ENCODE data around the gene NBR1.
"Not testable (repeated sequence)": the region's sequence is repeated elsewhere in the genome, so short reads cannot be mapped to it uniquely, and the experiment has no call there.

DNA sequence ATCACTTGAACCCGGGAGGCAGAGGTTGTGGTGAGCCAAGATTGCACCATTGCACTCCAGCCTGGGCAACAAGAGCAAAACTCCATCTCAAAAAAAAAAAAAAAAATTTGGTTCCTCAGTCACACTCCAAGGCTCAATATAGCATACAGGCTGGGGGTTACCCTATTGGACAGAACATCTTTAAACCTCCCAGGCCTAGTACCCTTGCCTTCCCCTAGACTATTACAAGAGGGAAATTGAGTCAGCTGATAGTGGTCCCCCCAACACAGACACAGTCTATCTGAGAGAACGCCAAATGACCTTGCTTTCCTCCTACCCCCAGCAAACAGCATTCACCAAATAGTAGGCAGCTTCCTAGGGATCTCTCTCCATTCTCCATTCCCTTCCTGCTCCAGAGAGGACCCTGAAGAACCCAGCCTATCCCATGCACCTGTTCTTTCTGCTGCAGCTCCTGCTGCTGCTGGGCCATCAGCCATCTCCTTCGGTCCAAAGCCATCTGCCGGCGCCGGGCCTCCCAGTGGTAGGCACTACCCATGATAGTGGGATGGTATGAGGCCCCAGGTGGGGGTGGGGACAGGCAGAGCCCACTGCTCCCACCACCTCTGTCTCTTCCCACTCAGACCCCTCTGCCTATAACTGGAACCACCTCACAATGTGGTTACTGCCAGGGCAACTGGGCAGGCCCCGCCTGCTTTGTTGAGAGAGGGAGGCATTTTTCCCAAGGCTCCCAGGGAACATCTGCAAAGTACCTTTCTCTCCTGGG lies 57.2 kb downstream of the NBR1 start, which contains the start of gene CCDC200:
- TF ChIP-seq POLR2AphosphoS5 (IDR thresholded peaks at IDR 0.05; ENCODE audit: insufficient read depth in 1 of 2, low read depth in 1 of 2); POLR2A (IDR thresholded peaks at IDR 0.05): not testable (repeated sequence)
- TF ChIP-seq, protein P1, sequence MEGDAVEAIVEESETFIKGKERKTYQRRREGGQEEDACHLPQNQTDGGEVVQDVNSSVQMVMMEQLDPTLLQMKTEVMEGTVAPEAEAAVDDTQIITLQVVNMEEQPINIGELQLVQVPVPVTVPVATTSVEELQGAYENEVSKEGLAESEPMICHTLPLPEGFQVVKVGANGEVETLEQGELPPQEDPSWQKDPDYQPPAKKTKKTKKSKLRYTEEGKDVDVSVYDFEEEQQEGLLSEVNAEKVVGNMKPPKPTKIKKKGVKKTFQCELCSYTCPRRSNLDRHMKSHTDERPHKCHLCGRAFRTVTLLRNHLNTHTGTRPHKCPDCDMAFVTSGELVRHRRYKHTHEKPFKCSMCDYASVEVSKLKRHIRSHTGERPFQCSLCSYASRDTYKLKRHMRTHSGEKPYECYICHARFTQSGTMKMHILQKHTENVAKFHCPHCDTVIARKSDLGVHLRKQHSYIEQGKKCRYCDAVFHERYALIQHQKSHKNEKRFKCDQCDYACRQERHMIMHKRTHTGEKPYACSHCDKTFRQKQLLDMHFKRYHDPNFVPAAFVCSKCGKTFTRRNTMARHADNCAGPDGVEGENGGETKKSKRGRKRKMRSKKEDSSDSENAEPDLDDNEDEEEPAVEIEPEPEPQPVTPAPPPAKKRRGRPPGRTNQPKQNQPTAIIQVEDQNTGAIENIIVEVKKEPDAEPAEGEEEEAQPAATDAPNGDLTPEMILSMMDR (IDR thresholded peaks at IDR 0.05), result not testable (repeated sequence)

Measured in vagina (tissue), 2 donors.